ENCODE results near the gene PTBP3. TPM values are rescaled to one million over a fixed set of nuclear protein-coding genes. Genes with fewer than 3 reads are reported as not detected.

PTBP3 gene
- total RNA-seq, 1 experiment from 2014 or later = 57.1 TPM

DNA sequence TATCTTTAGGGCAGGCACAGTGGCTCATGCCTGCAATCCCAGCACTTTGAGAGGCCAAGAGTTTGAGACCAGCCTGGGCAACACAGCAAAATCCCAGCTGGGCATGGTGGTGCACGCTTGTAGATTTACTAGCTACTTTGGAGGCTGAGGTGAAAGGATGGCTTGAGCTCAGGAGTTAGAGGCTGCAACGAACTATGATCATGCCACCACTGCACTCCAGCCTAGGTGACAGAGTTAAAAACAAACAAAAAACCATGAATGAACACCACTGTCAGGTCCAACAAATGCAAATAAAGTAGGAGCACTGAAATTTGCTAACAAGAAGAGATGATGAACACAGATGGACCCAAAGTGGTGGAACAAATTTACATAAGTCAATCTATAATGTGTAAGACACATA lies 4.9 kb downstream of the PTBP3 start:
- BruUV-seq (replicated peaks) = no TSS peak
- no peak overlapping the region for H3K27ac ChIP-seq (ENCODE audit: low read depth, low read length, poor library complexity, severe bottlenecking)
- CTCF ChIA-PET = no interaction called here
- TF ChIP-seq EZH2 (IDR thresholded peaks at IDR 0.05; ENCODE audit: borderline replicate concordance, low read depth, low read length, poor library complexity, severe bottlenecking) = no peak
- TF ChIP-seq, protein P1, sequence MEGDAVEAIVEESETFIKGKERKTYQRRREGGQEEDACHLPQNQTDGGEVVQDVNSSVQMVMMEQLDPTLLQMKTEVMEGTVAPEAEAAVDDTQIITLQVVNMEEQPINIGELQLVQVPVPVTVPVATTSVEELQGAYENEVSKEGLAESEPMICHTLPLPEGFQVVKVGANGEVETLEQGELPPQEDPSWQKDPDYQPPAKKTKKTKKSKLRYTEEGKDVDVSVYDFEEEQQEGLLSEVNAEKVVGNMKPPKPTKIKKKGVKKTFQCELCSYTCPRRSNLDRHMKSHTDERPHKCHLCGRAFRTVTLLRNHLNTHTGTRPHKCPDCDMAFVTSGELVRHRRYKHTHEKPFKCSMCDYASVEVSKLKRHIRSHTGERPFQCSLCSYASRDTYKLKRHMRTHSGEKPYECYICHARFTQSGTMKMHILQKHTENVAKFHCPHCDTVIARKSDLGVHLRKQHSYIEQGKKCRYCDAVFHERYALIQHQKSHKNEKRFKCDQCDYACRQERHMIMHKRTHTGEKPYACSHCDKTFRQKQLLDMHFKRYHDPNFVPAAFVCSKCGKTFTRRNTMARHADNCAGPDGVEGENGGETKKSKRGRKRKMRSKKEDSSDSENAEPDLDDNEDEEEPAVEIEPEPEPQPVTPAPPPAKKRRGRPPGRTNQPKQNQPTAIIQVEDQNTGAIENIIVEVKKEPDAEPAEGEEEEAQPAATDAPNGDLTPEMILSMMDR (conservative IDR thresholded peaks at IDR 0.05; ENCODE audit: low read depth, low read length) = no peak
- no peak for DNase-seq (ENCODE audit: low spot score)
- no peaks in the 10 kb centered on the region for H3K36me3 ChIP-seq (ENCODE audit: insufficient read depth, low read length, poor library complexity, severe bottlenecking)
- POLR2A ChIA-PET (ENCODE audit: low non-redundant PET) = no interaction called here
- peaks cover 22% of the 10 kb centered on the region for H3K4me1 ChIP-seq (ENCODE audit: insufficient read depth, low read length, poor library complexity, severe bottlenecking)
- H3K27me3 ChIP-seq (replicated peaks; ENCODE audit: insufficient read depth, low read depth, low read length, poor library complexity) = no peaks in the 10 kb centered on the region
- H3K4me3 ChIP-seq (ENCODE audit: low read depth, low read length, poor library complexity, severe bottlenecking) = no peak overlapping the region
- intact Hi-C loops (cut with micrococcal nuclease; ENCODE audit: unreplicated experiment) = no loop called here
- no peaks in the 10 kb centered on the region for H3K9me3 ChIP-seq (ENCODE audit: low read depth, low read length, poor library complexity, severe bottlenecking)

DNA sequence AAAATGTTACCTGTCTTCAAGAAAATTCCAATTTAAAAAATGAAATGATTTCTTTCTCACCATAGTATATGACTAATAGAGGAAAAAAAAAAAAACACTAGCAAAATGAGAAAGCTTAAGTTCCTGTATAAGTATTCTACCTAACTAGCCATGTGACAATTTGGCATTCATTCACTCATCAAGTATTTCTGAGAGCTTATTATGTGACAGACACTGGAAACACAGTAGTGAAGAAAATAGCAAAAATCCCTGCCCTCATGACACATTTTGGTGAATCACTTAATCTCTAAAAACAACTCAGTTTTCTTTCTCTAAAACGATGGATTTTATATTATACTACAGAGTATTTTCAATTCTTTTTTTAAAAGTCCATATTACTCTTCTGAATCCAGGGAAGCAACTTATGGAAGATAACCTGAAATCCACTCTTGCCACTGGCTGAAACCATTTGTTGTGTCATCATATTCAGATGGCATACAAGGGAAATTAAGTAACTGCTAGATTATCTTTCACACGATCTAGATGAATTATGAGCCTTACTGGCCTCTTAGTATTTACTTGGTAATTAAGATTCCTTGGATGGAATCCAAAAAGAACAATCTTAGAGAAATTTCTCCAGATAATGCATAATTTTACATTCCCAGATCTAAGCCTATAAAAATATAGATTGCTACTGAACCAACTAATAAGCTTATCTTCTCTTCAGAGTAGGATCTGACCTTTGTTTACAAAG lies 5.5 kb downstream of the PTBP3 start:
- no peaks in the 10 kb centered on the region for H3K27me3 ChIP-seq (replicated peaks; ENCODE audit: insufficient read depth, low read depth, low read length, poor library complexity)
- H3K4me3 ChIP-seq (ENCODE audit: low read depth, low read length, poor library complexity, severe bottlenecking) = no peak overlapping the region
- no peaks in the 10 kb centered on the region for H3K9me3 ChIP-seq (ENCODE audit: low read depth, low read length, poor library complexity, severe bottlenecking)
- POLR2A ChIA-PET (ENCODE audit: low non-redundant PET) = no interaction called here
- no peak overlapping the region for H3K27ac ChIP-seq (ENCODE audit: low read depth, low read length, poor library complexity, severe bottlenecking)
- TF ChIP-seq, protein P1 (conservative IDR thresholded peaks at IDR 0.05; ENCODE audit: low read depth, low read length) = no peak
- TF ChIP-seq EZH2 (IDR thresholded peaks at IDR 0.05; ENCODE audit: borderline replicate concordance, low read depth, low read length, poor library complexity, severe bottlenecking) = no peak
- H3K36me3 ChIP-seq (ENCODE audit: insufficient read depth, low read length, poor library complexity, severe bottlenecking) = no peaks in the 10 kb centered on the region
- CTCF ChIA-PET = interaction anchor here (0.5 kb wide), 1 partner anchor 380 kb away, joined by 5 read pairs; no protein-coding TSS in a partner anchor
- intact Hi-C loops (cut with micrococcal nuclease; ENCODE audit: unreplicated experiment) = no loop called here
- DNase-seq (ENCODE audit: low spot score) = no peak
- peaks cover 22% of the 10 kb centered on the region for H3K4me1 ChIP-seq (ENCODE audit: insufficient read depth, low read length, poor library complexity, severe bottlenecking)
- BruUV-seq (replicated peaks) = no TSS peak

DNA sequence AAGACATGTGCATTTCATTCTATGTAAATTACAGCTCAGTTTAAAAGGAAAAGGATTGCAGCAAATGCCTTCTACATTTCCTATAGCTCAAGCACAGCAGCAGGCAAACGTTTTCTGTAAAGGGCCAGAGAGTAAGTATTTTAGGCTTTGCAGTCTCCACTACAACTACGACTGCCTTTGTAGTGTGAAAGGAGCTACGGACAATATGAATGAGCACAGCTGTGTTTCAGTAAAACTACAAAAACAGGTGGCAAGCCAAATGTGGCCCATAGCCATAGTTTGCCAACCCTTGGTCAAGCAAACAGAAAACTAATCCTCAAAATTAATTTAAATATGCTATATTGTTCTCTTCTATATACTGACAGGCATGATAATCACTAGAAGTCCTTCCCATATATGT lies 7.2 kb downstream of the PTBP3 start:
- Histone ChIP-seq H3K27me3 (replicated peaks; ENCODE audit: insufficient read depth, low read depth, low read length, poor library complexity) (no peaks in the 10 kb centered on the region), H3K4me3 (ENCODE audit: low read depth, low read length, poor library complexity, severe bottlenecking) (no peak overlapping the region), H3K9me3 (ENCODE audit: low read depth, low read length, poor library complexity, severe bottlenecking) (no peaks in the 10 kb centered on the region), H3K27ac (ENCODE audit: low read depth, low read length, poor library complexity, severe bottlenecking) (no peak overlapping the region), H3K4me1 (ENCODE audit: insufficient read depth, low read length, poor library complexity, severe bottlenecking) (peaks cover 21% of the 10 kb centered on the region), H3K36me3 (ENCODE audit: insufficient read depth, low read length, poor library complexity, severe bottlenecking) (no peaks in the 10 kb centered on the region)
- BruUV-seq (replicated peaks) = no TSS peak
- DNase-seq (ENCODE audit: low spot score) = no peak
- TF ChIP-seq, protein P1 (conservative IDR thresholded peaks at IDR 0.05; ENCODE audit: low read depth, low read length) = no peak
- TF ChIP-seq EZH2 (IDR thresholded peaks at IDR 0.05; ENCODE audit: borderline replicate concordance, low read depth, low read length, poor library complexity, severe bottlenecking) = no peak
- CTCF ChIA-PET = no interaction called here
- POLR2A ChIA-PET (ENCODE audit: low non-redundant PET) = no interaction called here
- intact Hi-C loops (cut with micrococcal nuclease; ENCODE audit: unreplicated experiment) = no loop called here
